H1 (cell line): ENCODE measurements around the gene DLG1. TPM values are rescaled to one million over a fixed set of nuclear protein-coding genes. Genes with fewer than 3 reads are reported as not detected.

ENCODE experiments used
- CTCF ChIA-PET: fragments of 300-600 bp; sonication (Branson Sonifier 250); formaldehyde crosslinking; loops from one replicate; lab custom pipeline; 2021; ENCODE audit not compliant: partially characterized antibody; lab: Charles Lee
- POLR2A ChIA-PET: fragments of 300-600 bp; sonication (Branson Sonifier 250); formaldehyde crosslinking; loops from one replicate; lab custom pipeline; 2021; ENCODE audit warnings: inconsistent platforms; ENCODE audit not compliant: partially characterized antibody; lab: Charles Lee
- DNase-seq, 2 experiments: peaks; one replicate each; pipeline versions ENCODE4 v3.0.0 to v3.0.0-alpha.2; 2010 to 2022; ENCODE audit warnings: low spot score in 2 of 2, low read depth in 1 of 2, mixed read lengths in 1 of 2
- FAIRE-seq: peaks from 2 replicates; lab custom pipeline; 2011; peaks lifted over from hg19 to GRCh38; lab: Jason Lieb, UNC
- H2AFZ ChIP-seq: 2 replicates; pipeline ENCODE4 v1.8.1; 2012; ENCODE audit warnings: low read length, inconsistent platforms
- H2AK5ac ChIP-seq: 2 replicates; pipeline ENCODE4 v1.6.1; 2013; ENCODE audit warnings: low read depth, low read length
- H2BK120ac ChIP-seq: replicated peaks from 2 replicates; pipeline ENCODE3; 2013; ENCODE audit warnings: low read depth, low read length, inconsistent platforms
- H2BK12ac ChIP-seq: 2 replicates; pipeline ENCODE4 v1.6.1; 2013; ENCODE audit warnings: low read depth, low read length
- H2BK15ac ChIP-seq: 2 replicates; pipeline ENCODE4 v1.6.1; 2013; ENCODE audit warnings: low read length
- H2BK20ac ChIP-seq: 2 replicates; pipeline ENCODE4 v1.6.1; 2013; ENCODE audit warnings: low read length
- H2BK5ac ChIP-seq: 2 replicates; pipeline ENCODE4 v1.6.1; 2013; ENCODE audit warnings: low read depth, low read length
- H3K14ac ChIP-seq: 2 replicates; pipeline ENCODE4 v1.6.1; 2013; ENCODE audit warnings: inconsistent platforms; ENCODE audit not compliant: insufficient read length
- H3K18ac ChIP-seq: 2 replicates; pipeline ENCODE4 v1.6.1; 2013; ENCODE audit warnings: low read length; ENCODE audit errors: extremely low read depth
- H3K23ac ChIP-seq: 2 replicates; pipeline ENCODE4 v1.6.1; 2013; ENCODE audit warnings: inconsistent platforms; ENCODE audit not compliant: insufficient read length
- H3K23me2 ChIP-seq: 2 replicates; pipeline ENCODE4 v1.6.1; 2013; ENCODE audit warnings: low read depth, low read length
- H3K27ac ChIP-seq: 2 replicates; pipeline ENCODE4 v1.6.1; 2011; ENCODE audit warnings: low read depth, low read length, inconsistent platforms
- H3K27me3 ChIP-seq, 4 experiments: replicated peaks in 1 of 4; 1 replicate in 1 of 4; 2 replicates in 3 of 4; pipeline versions ENCODE4 v1.6.1 to v1.8.1; 2011 to 2013; ENCODE audit warnings: low read length in 3 of 4, mild to moderate bottlenecking in 3 of 4, inconsistent platforms in 2 of 4, mixed read lengths in 2 of 4, moderate library complexity in 1 of 4; ENCODE audit not compliant: control insufficient read depth in 3 of 4, insufficient read depth in 3 of 4; ENCODE audit errors: extremely low read depth in 1 of 4
- H3K36me3 ChIP-seq, 4 experiments: 2 replicates each; pipeline versions ENCODE4 v1.6.1 to v1.8.1; 2011 to 2013; ENCODE audit warnings: mild to moderate bottlenecking in 4 of 4, low read length in 3 of 4, moderate library complexity in 2 of 4, control low read depth in 1 of 4, inconsistent platforms in 1 of 4; ENCODE audit not compliant: insufficient read depth in 4 of 4, control insufficient read depth in 2 of 4
- H3K4ac ChIP-seq: replicated peaks from 2 replicates; pipeline ENCODE3; 2013; ENCODE audit warnings: low read length, low read depth, mixed read lengths, inconsistent platforms; ENCODE audit not compliant: insufficient read length
- H3K4me1 ChIP-seq, 4 experiments: replicated peaks in 1 of 4; 1 replicate in 1 of 4; 2 replicates in 3 of 4; pipeline versions ENCODE4 v1.6.1 to v1.8.1; 2011 to 2013; ENCODE audit warnings: low read length in 3 of 4, inconsistent platforms in 2 of 4, mixed read lengths in 1 of 4; ENCODE audit not compliant: insufficient read depth in 4 of 4, control insufficient read depth in 3 of 4
- H3K4me2 ChIP-seq, 2 experiments: 2 replicates each; pipeline versions ENCODE4 v1.6.1 to v1.8.1; 2011 to 2013; ENCODE audit warnings: low read depth in 2 of 2, low read length in 2 of 2, control low read depth in 1 of 2, inconsistent platforms in 1 of 2, mild to moderate bottlenecking in 1 of 2; ENCODE audit not compliant: insufficient read depth in 1 of 2
- H3K4me3 ChIP-seq, 4 experiments: fragments of 200-600, 300-600 bp in 1 of 4; sonication (generic), shearing (Covaris generic), sonication (Bioruptor Twin) in 1 of 4; 2 replicates each; pipeline versions ENCODE4 v1.5.1 to v1.8.1; 2011 to 2016; ENCODE audit warnings: low read length in 4 of 4, low read depth in 3 of 4, control low read depth in 2 of 4, inconsistent platforms in 2 of 4, mild to moderate bottlenecking in 2 of 4, mixed read lengths in 1 of 4, moderate library complexity in 1 of 4; ENCODE audit not compliant: insufficient read depth in 2 of 4; ENCODE audit errors: extremely low read depth in 1 of 4
- H3K56ac ChIP-seq: replicated peaks from 2 replicates; pipeline ENCODE3; 2013; ENCODE audit warnings: low read depth, mild to moderate bottlenecking, mixed read lengths, low read length, inconsistent platforms; ENCODE audit not compliant: insufficient read length
- H3K79me1 ChIP-seq: 2 replicates; pipeline ENCODE4 v1.6.1; 2013; ENCODE audit warnings: low read depth, low read length, control low read depth
- H3K79me2 ChIP-seq, 2 experiments: 2 replicates each; pipeline versions ENCODE4 v1.6.1 to v1.8.1; 2012 to 2013; ENCODE audit warnings: low read length in 2 of 2, mild to moderate bottlenecking in 2 of 2, inconsistent platforms in 1 of 2; ENCODE audit not compliant: insufficient read depth in 2 of 2, control insufficient read depth in 1 of 2
- H3K9ac ChIP-seq, 4 experiments: replicated peaks in 1 of 4; 1 replicate in 1 of 4; 2 replicates in 3 of 4; pipeline versions ENCODE4 v1.6.1 to v1.8.1; 2011 to 2013; ENCODE audit warnings: low read depth in 3 of 4, low read length in 3 of 4, control low read depth in 2 of 4, mild to moderate bottlenecking in 2 of 4, moderate library complexity in 2 of 4, inconsistent platforms in 1 of 4; ENCODE audit errors: extremely low read depth in 1 of 4
- H3K9me3 ChIP-seq, 2 experiments: 2 replicates each; pipeline versions ENCODE4 v1.6.1 to v1.8.1; 2012 to 2013; ENCODE audit warnings: mild to moderate bottlenecking in 2 of 2, moderate library complexity in 2 of 2, control low read depth in 1 of 2, inconsistent platforms in 1 of 2, low read depth in 1 of 2, low read length in 1 of 2, mixed read lengths in 1 of 2; ENCODE audit not compliant: insufficient read depth in 2 of 2
- H4K20me1 ChIP-seq, 2 experiments: replicated peaks in 1 of 2; 2 replicates each; pipeline versions ENCODE3 to v1.8.1; 2011 to 2013; ENCODE audit warnings: inconsistent platforms in 2 of 2, low read length in 2 of 2, mild to moderate bottlenecking in 1 of 2; ENCODE audit not compliant: insufficient read depth in 2 of 2, control insufficient read depth in 1 of 2
- H4K5ac ChIP-seq: 2 replicates; pipeline ENCODE4 v1.6.1; 2013; ENCODE audit warnings: low read length, low read depth, mixed read lengths, inconsistent platforms; ENCODE audit not compliant: insufficient read length
- H4K8ac ChIP-seq: 2 replicates; pipeline ENCODE4 v1.8.0; 2013; ENCODE audit warnings: mild to moderate bottlenecking, moderate library complexity, low read length, inconsistent platforms; ENCODE audit not compliant: insufficient read depth; ENCODE audit errors: extremely low read depth
- H4K91ac ChIP-seq: replicated peaks from 2 replicates; pipeline ENCODE3; 2013; ENCODE audit warnings: low read length, mixed read lengths, inconsistent platforms; ENCODE audit not compliant: insufficient read length
- ASH2L ChIP-seq: fragments of 200-600, 300-600 bp; sonication (generic); IDR thresholded peaks from one replicate; pipeline ENCODE4 v1.7.1; 2017; ENCODE audit warnings: low read length
- BRCA1 ChIP-seq: IDR thresholded peaks from 2 replicates; pipeline ENCODE4 v1.6.1; 2012; ENCODE audit warnings: low read depth, low read length, improper control_type of control experiment
- CBX8 ChIP-seq: fragments of 300-800, 300-1000 bp; sonication (generic); IDR thresholded peaks from 2 replicates; pipeline ENCODE4 v1.7.1; 2016; ENCODE audit warnings: low read depth, low read length, borderline replicate concordance
- CHD2 ChIP-seq: IDR thresholded peaks from 2 replicates; pipeline ENCODE4 v1.6.1; 2012; ENCODE audit warnings: low read length, improper control_type of control experiment
- HDAC6 ChIP-seq: IDR thresholded peaks from one replicate; pipeline ENCODE4 v1.7.1; 2012; ENCODE audit warnings: low read depth, mild to moderate bottlenecking, inconsistent platforms, low read length, moderate library complexity
- RBBP5 ChIP-seq: IDR thresholded peaks from 2 replicates; pipeline ENCODE4 v1.7.1; 2012; ENCODE audit warnings: low read depth, mild to moderate bottlenecking, inconsistent platforms, low read length, moderate library complexity, borderline replicate concordance
- SIX5 ChIP-seq: IDR thresholded peaks from 2 replicates; pipeline ENCODE4 v1.6.1; 2011; ENCODE audit warnings: mild to moderate bottlenecking, low read depth, low read length
- WGBS, 2 experiments: shearing (Covaris generic) in 1 of 2; methylation state at CpG; one replicate each; pipeline versions ENCODE4 v1.1.6 to v1.1.7; 2013 to 2015; ENCODE audit warnings: low lambda C conversion rate in 2 of 2, mixed read lengths in 2 of 2, inconsistent platforms in 1 of 2, low coverage in 1 of 2, missing lambda C conversion rate in 1 of 2; ENCODE audit not compliant: insufficient replicate concordance in 2 of 2, insufficient coverage in 1 of 2, insufficient read length in 1 of 2; ENCODE audit errors: extremely low coverage in 1 of 2, missing lambda C conversion rate in 1 of 2; 5-methylcytosine and 5-hydroxymethylcytosine counted together
- polyA plus RNA-seq, 7 experiments: library from polyadenylated mRNA; depleted of rRNA in 3 of 7; stranded (reverse) in 5 of 7; unstranded in 2 of 7; fragments of >200 nt in 5 of 7; fragments of 200-250 nt in 2 of 7; gene quantifications; 1 replicate in 5 of 7; 2 replicates in 1 of 7; 4 replicates in 1 of 7; pipeline versions ENCODE4 v1.2.1 to v1.2.3, GENCODE V29; 2011 to 2013; ENCODE audit warnings: missing spikeins in 2 of 7, mixed read lengths in 2 of 7
- total RNA-seq: library from RNA; stranded (reverse); fragmentation: NEBNext Ultra II Directional; extraction: Animal tissue kit (Norgen Biotek cat#: 25700); gene quantifications from 2 replicates; pipeline ENCODE4 v1.2.1, GENCODE V29; 2021

DLG1 gene
- total and polyA plus RNA-seq, 2 of the 8 experiments (the other 6 are each of a cell fraction or from before 2014, with no cell fraction given), result 13.4 to 78.8 TPM

GRCh38 chr3:197006446-197006845, 292.0 kb downstream of the DLG1 start:
- CTCF ChIA-PET, result interaction anchor here (0.8 to 19.7 kb wide), 3 partner anchors 18 to 506 kb away, joined by 3 to 245 read pairs (median 3); partner anchors contain the start of gene MELTF
- no peak for DNase-seq

More at GRCh38 chr3:197006446-197006845, 292.0 kb downstream of the DLG1 start:
- H3K56ac ChIP-seq, result no peak overlapping the region
- H3K9me3 ChIP-seq, result no peaks in the 10 kb centered on the region
- no peak for TF ChIP-seq CBX8
- no peak for TF ChIP-seq RBBP5
- no peak for TF ChIP-seq BRCA1
- no peak for TF ChIP-seq CHD2
- no peak for TF ChIP-seq HDAC6
- TF ChIP-seq SIX5, result no peak
- no peak for TF ChIP-seq ASH2L
- H2BK20ac ChIP-seq, result no peak overlapping the region
- no peak overlapping the region for H2BK120ac ChIP-seq
- H4K8ac ChIP-seq, result no peak overlapping the region
- FAIRE-seq, result no peak
- H3K4me3 ChIP-seq, result no peak overlapping the region
- no peaks in the 10 kb centered on the region for H3K79me2 ChIP-seq
- H3K14ac ChIP-seq, result no peak overlapping the region
- H4K20me1 ChIP-seq, result no peaks in the 10 kb centered on the region
- H2BK15ac ChIP-seq, result no peak overlapping the region
- peaks cover 3 to 10% (median 6%) of the 10 kb centered on the region in 4 experiments for H3K4me1 ChIP-seq
- H2AFZ ChIP-seq, result no peak overlapping the region
- no peak overlapping the region for H3K23ac ChIP-seq
- no peak overlapping the region for H4K5ac ChIP-seq
- H2BK5ac ChIP-seq, result no peak overlapping the region
- POLR2A ChIA-PET, result interaction anchor here (1.3 to 2.0 kb wide), 4 partner anchors 13 to 24 kb away, joined by 3 to 5 read pairs (median 4); no protein-coding TSS in a partner anchor
- no peak overlapping the region for H2AK5ac ChIP-seq
- H3K36me3 ChIP-seq, result no peaks in the 10 kb centered on the region
- H3K4me2 ChIP-seq, result no peak overlapping the region
- H3K9ac ChIP-seq, result no peak overlapping the region
- H2BK12ac ChIP-seq, result no peak overlapping the region
- peaks cover 0 to 17% (median 17%) of the 10 kb centered on the region in 4 experiments; a peak in 6 of 7 replicates for H3K27me3 ChIP-seq
- no peaks in the 10 kb centered on the region for H3K79me1 ChIP-seq
- no peak overlapping the region for H3K18ac ChIP-seq
- no peak overlapping the region for H3K4ac ChIP-seq
- WGBS, 2 experiments, result 90% methylated on average over 11 of the region's 11 CpGs; no CpG with 5 or more reads in 1 of the 2 experiments
- H4K91ac ChIP-seq, result no peak overlapping the region
- H3K27ac ChIP-seq, result no peak overlapping the region
- H3K23me2 ChIP-seq, result peaks cover 6% of the 10 kb centered on the region
